Right atrium auricular region (tissue), 2 donors: Measurements from ENCODE around the gene RAVER1. TPM values are rescaled to one million over a fixed set of nuclear protein-coding genes. Genes with fewer than 3 reads are reported as not detected.

ENCODE experiments used
- DNase-seq: peaks from one replicate; pipeline ENCODE4 v3.0.0-alpha.2; 2019; ENCODE audit warnings: low spot score
- H3K27ac ChIP-seq, 2 donors: fragments of 200-600 bp; sonication (generic); 1 replicate in 1 of 2; 2 replicates in 1 of 2; pipeline ENCODE4 v1.5.1; 2016 to 2019
- H3K27me3 ChIP-seq, 2 donors: fragments of 200-600 bp; sonication (generic); one replicate each; pipeline versions ENCODE4 v1.5.1 to v1.6.0; 2017 to 2019
- H3K36me3 ChIP-seq: fragments of 200-600 bp; sonication (generic); one replicate; pipeline ENCODE4 v1.5.1; 2016
- H3K4me1 ChIP-seq, 2 donors: fragments of 200-600 bp; sonication (generic); one replicate each; pipeline versions ENCODE4 v1.5.1 to v1.6.0; 2017 to 2019
- H3K4me3 ChIP-seq, 2 donors: fragments of 200-600 bp; sonication (generic); 1 replicate in 1 of 2; 2 replicates in 1 of 2; pipeline ENCODE4 v1.5.1; 2017 to 2019; ENCODE audit warnings: mild to moderate bottlenecking in 1 of 2, moderate library complexity in 1 of 2
- H3K9me3 ChIP-seq, 2 donors: fragments of 200-600 bp; sonication (generic); one replicate each; pipeline ENCODE4 v1.5.1; 2019
- CTCF ChIP-seq, 2 donors: fragments of 200-600 bp; sonication (generic); IDR thresholded peaks; one replicate each; pipeline ENCODE4 v1.5.1; 2019; ENCODE audit warnings: antibody characterized with exemption in 2 of 2
- total RNA-seq, 2 donors: library from RNA; depleted of rRNA; stranded (reverse); fragments of >200 nt; gene quantifications; one replicate each; pipeline ENCODE4 v1.1.0, GENCODE V29; 2016

Gene RAVER1
- total RNA-seq, 2 donors from 2014 or later: 14.8 to 24.8 TPM

GRCh38 chr19:10288662-10289166 lies 44.6 kb downstream of the RAVER1 start:
- H3K27ac ChIP-seq: no peak overlapping the region
- peaks cover 12% of the 10 kb centered on the region for H3K36me3 ChIP-seq
- H3K4me1 ChIP-seq: peaks cover 0 to 77% of the 10 kb centered on the region in 2 donors
- H3K4me3 ChIP-seq: peak overlapping the region in 1 of 2 donors; percentile 41
- no peak for TF ChIP-seq CTCF (IDR thresholded peaks at IDR 0.05)
- H3K27me3 ChIP-seq: peaks cover 31 to 40% of the 10 kb centered on the region in 2 donors
- DNase-seq: no peak
- H3K9me3 ChIP-seq: no peaks in the 10 kb centered on the region

DNA sequence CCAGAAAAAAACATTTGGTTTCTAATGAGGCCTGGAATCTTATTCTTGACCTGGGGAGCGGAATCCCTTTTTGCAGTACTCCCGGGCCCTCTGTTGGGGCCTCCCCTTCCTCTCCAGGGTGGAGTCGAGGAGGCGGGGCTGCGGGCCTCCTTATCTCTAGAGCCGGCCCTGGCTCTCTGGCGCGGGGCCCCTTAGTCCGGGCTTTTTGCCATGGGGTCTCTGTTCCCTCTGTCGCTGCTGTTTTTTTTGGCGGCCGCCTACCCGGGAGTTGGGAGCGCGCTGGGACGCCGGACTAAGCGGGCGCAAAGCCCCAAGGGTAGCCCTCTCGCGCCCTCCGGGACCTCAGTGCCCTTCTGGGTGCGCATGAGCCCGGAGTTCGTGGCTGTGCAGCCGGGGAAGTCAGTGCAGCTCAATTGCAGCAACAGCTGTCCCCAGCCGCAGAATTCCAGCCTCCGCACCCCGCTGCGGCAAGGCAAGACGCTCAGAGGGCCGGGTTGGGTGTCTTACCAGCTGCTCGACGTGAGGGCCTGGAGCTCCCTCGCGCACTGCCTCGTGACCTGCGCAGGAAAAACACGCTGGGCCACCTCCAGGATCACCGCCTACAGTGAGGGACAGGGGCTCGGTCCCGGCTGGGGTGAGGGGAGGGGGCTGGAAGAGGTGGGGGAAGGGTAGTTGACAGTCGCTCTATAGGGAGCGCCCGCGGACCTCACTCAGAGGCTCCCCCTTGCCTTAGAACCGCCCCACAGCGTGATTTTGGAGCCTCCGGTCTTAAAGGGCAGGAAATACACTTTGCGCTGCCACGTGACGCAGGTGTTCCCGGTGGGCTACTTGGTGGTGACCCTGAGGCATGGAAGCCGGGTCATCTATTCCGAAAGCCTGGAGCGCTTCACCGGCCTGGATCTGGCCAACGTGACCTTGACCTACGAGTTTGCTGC lies 46.3 kb downstream of the RAVER1 start, which contains the start of gene ICAM4:
ICAM4 (plus strand) TSS at position 153 of the 935 bp plus-strand sequence; CDS start at position 211, 58 bp downstream.
- H3K4me3 ChIP-seq: peak within 1 kb of the TSS in 1 of 2 donors; percentile 38
- peaks cover 0 to 64% of the 10 kb centered on the region in 2 donors for H3K4me1 ChIP-seq
- peaks cover 16% of the 10 kb centered on the region for H3K36me3 ChIP-seq
- TF ChIP-seq CTCF (IDR thresholded peaks at IDR 0.05): no peak
- H3K27ac ChIP-seq: peak within 1 kb of the TSS in 1 of 2 donors; percentile 17
- no peaks in the 10 kb centered on the region for H3K9me3 ChIP-seq
- H3K27me3 ChIP-seq: peaks cover 19 to 29% of the 10 kb centered on the region in 2 donors
- DNase-seq: no peak

DNA sequence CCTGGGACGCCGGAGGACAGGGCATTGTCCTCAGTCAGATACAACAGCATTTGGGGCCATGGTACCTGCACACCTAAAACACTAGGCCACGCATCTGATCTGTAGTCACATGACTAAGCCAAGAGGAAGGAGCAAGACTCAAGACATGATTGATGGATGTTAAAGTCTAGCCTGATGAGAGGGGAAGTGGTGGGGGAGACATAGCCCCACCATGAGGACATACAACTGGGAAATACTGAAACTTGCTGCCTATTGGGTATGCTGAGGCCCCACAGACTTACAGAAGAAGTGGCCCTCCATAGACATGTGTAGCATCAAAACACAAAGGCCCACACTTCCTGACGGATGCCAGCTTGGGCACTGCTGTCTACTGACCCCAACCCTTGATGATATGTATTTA lies 47.9 kb downstream of the RAVER1 start:
- TF ChIP-seq CTCF (IDR thresholded peaks at IDR 0.05): no peak
- H3K9me3 ChIP-seq: no peaks in the 10 kb centered on the region
- peaks cover 16% of the 10 kb centered on the region for H3K36me3 ChIP-seq
- no peak overlapping the region for H3K27ac ChIP-seq
- peaks cover 16 to 22% of the 10 kb centered on the region in 2 donors for H3K27me3 ChIP-seq
- no peak overlapping the region for H3K4me3 ChIP-seq
- H3K4me1 ChIP-seq: peaks cover 0 to 47% of the 10 kb centered on the region in 2 donors
- no peak for DNase-seq

DNA sequence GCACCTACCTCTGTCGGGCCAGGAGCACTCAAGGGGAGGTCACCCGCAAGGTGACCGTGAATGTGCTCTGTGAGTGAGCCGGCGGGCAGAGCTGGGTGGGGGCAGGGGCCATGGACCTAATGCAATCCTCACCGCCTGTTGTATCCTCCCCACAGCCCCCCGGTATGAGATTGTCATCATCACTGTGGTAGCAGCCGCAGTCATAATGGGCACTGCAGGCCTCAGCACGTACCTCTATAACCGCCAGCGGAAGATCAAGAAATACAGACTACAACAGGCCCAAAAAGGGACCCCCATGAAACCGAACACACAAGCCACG lies 48.4 kb downstream of the RAVER1 start:
- no peak for TF ChIP-seq CTCF (IDR thresholded peaks at IDR 0.05)
- Histone ChIP-seq H3K36me3 (peaks cover 16% of the 10 kb centered on the region), H3K27ac (no peak overlapping the region), H3K9me3 (no peaks in the 10 kb centered on the region), H3K27me3 (peaks cover 16 to 20% of the 10 kb centered on the region in 2 donors), H3K4me3 (no peak overlapping the region), H3K4me1 (peaks cover 0 to 42% of the 10 kb centered on the region in 2 donors)
- no peak for DNase-seq

DNA sequence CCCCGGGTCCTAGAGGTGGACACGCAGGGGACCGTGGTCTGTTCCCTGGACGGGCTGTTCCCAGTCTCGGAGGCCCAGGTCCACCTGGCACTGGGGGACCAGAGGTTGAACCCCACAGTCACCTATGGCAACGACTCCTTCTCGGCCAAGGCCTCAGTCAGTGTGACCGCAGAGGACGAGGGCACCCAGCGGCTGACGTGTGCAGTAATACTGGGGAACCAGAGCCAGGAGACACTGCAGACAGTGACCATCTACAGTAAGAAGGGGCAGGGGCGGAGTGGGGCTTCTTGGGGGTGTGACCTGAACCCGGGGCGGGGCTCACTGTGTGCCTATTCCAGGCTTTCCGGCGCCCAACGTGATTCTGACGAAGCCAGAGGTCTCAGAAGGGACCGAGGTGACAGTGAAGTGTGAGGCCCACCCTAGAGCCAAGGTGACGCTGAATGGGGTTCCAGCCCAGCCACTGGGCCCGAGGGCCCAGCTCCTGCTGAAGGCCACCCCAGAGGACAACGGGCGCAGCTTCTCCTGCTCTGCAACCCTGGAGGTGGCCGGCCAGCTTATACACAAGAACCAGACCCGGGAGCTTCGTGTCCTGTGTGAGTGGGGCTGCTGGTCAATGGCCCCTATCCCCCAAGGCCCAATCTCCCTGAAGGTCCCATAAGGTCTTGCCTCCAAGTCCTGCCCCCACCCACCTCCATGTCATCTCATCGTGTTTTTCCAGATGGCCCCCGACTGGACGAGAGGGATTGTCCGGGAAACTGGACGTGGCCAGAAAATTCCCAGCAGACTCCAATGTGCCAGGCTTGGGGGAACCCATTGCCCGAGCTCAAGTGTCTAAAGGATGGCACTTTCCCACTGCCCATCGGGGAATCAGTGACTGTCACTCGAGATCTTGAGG lies 49.0 kb downstream of the RAVER1 start:
- TF ChIP-seq CTCF (IDR thresholded peaks at IDR 0.05): no peak
- DNase-seq: no peak
- H3K36me3 ChIP-seq: peaks cover 16% of the 10 kb centered on the region
- H3K27ac ChIP-seq: no peak overlapping the region
- H3K9me3 ChIP-seq: no peaks in the 10 kb centered on the region
- H3K27me3 ChIP-seq: peaks cover 14% of the 10 kb centered on the region in 2 donors
- H3K4me1 ChIP-seq: peaks cover 0 to 36% of the 10 kb centered on the region in 2 donors
- no peak overlapping the region for H3K4me3 ChIP-seq
